GM19025 (cell line): Measurements from ENCODE around the gene ERFL.
"Not testable (repeated sequence)": the region's sequence is repeated elsewhere in the genome, so short reads cannot be mapped to it uniquely, and the experiment has no call there.

Experiments used
- ATAC-seq: cut with Tn5 transposase; IDR thresholded peaks from one replicate; pipeline ENCODE4 v1.9.1; 2021; ENCODE audit warnings: mild to moderate bottlenecking, low read depth, moderate library complexity; ENCODE audit not compliant: unreplicated experiment

The ERFL gene

GRCh38 chr19:41944336-41944735 is 16.1 kb upstream of the ERFL start:
- ATAC-seq, result no peak

- no peak for ATAC-seq
Observed at GRCh38 chr19:41941410-41942202, 13.4 kb upstream of the ERFL start.

GRCh38 chr19:41940731-41941409 is 12.6 kb upstream of the ERFL start:
- ATAC-seq, result no peak

DNA sequence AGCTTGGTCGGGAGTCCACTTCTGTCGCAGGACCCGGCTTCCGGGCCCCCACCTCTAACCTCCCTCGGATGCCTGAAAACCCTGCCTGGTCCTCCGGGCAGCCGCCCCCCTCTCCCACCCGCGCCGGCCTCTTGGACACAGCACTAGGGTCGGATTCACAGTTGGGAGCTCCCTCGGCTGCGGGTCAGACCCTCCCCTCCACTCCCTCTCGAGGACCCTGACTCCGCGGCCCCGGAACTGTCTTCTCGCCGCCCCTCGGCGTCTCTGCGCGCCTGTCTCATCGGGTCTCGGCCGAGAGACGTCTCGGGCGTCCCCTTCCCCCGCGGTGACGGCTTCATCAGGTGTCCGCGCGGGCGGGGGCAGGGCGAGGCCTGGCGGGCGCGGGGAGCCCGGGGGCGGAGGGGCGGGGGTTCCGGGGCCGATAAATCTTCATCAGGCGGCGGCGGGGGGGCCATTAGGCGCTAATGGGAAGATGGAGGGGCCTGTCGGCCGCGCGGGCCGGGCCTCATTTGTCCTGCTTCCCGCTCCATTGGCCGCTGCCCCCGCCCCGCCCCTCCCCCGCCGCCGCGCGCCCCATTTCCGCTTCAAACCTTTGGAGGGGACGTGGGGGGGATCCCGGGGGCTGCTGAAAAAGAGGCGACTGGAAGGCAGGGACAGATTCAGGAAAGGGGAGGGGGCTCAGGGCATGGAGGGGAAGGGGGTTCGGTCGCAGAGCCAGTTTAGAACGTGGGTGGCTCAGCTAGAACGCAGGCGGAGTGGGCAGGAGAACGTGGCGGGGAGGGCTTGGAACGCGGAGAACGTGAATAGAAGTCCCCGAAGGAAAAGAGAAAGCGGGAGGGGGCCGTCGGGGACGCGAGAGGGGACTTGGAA is 11.8 kb upstream of the ERFL start:
- no peak for ATAC-seq

DNA sequence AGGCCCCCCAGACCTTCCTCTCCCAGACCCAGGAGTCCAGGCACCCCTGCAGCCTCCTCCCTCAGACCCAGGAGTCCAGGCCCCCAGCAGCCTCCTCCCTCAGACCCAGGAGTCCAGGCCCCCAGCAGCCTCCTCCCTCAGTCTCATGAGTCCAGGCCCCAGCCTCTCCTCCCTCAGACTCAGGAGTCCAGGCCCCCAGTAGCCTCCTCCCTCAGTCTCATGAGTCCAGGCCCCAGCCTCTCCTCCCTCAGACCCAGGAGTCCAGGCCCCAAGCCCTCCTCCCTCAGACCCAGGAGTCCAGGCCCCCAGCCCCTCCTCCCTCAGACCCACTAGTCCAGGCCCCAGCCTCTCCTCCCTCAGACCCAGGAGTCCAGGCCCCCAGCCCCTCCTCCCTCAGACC is 11.0 kb upstream of the ERFL start:
- not testable (repeated sequence) for ATAC-seq

DNA sequence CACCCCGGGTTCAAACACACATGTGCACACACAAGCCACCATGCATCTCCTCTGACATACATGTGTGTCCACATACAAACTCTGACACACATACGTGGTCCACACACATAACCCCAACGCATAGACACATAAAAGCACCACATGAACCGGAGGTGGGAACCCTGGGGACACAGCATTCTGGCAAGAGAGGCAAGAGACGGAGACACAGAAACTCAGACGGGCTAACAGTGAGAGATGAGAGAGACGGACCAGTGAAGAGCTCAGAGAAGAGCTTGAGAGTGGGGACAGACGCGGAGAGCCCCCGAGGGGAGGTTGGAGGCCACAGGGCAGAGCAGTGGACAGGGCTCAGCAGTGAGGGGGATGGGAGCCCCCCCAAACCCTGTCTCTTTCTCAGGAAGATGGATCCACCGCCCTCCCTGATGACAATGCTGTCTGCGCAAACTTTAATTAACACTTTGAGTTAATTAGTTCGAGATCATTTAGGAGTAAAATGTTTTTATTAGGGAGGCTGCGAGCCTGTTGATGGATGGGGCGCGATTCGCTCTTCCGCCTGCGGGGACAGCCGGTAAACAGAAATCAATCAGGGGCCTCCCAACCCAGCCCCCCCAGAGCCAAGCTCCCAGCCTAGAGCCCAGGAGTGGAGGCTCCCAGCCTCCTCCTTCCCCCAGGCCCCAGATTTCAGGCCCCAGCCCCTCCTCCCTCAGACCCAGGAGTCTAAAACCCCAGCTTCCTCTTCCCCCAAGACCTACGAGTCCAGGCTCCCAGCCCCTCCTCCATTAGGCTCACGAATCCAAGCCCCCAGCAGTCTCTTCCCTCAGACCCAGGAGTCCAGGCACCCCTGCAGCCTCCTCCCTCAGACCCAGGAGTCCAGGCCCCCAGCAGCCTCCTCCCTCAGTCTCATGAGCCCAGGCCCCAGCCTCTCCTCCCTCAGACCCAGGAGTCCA is 9.5 kb upstream of the ERFL start:
- no peak for ATAC-seq

DNA sequence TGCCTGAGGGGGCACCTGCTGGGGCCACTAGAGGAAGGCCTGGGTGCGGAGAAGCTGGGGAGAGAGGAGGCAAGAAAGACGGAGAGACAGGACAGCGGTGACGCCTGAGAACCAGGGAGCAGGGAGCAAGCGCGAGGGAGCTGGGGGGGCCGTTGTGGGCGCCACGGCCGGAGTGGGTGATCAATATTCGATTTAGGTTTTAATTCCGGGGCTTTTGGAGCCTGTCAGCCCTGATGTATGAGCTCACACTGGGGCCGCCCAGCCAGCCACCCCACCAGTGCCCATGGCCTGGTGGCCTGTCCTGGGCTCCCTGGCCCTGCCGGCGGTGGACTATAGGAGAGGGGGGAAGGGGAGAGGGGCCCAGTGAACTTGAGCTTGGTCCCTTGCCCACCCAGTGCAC is 8.7 kb upstream of the ERFL start:
- no peak for ATAC-seq

GRCh38 chr19:41936416-41936850 is 8.2 kb upstream of the ERFL start:
- ATAC-seq, result no peak

- no peak for ATAC-seq
Observed at GRCh38 chr19:41935760-41936415, 7.6 kb upstream of the ERFL start.

DNA sequence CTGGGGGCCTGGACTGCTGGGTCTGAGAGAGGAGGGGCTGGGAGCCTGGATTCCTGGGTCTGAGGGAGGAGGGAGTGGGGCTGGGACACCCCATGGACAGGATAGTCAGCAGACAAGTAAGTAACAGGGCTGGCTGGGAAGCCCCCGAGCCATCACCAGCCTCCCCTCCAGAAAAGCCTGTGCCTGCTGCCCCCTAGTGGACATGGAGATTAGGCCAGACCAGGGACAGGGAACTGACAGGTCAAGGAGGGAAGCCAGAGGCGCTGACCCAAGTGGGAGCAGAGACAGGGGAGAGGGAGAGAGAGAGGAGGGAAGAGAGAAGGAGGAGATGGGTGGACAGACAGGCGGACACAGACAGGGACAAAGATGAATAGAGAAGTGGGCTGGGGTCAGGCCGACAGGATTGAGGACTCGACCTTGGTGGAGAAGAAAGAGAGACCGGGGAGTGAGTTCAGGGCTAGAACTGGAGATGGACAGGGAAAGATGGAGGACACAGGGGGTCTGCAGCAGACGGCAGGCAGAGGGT is 6.7 kb upstream of the ERFL start:
- ATAC-seq, result no peak

DNA sequence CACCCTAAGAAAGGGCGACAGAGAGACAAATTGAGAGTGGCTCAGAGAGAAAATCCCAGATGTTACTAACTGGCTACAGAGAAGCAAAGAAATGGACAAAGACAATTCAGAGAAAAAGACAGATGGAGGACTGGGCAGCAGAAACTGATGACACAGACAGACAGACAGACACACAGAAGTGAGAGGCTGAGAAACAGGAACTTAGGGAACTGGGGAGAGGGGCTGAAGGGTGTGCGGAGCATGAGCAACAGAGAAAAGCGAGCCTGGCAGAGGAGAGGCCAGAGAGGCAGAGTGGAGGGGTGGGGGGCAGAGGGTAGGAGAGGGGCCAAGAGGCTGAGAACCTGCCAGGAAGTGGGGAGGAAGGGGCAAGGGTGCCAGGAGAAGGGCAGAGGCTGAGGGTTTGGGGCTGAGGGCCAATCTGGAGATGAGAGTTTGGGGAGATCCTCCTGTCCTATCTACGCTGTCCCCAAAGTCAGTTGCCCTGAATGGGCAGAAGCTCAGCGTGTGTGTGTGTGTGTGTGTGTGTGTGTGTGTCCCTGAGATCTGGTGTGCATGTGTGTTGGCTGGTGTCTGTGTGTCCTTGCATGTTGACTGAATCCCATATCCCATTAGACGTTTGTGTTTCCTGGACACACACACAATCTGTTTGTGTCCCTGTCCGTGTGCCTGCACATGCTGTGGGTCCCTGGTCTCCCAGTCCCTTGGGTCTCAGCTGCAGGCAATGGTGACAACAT is 5.6 kb upstream of the ERFL start:
- no peak for ATAC-seq

- ATAC-seq, result no peak
Observed at GRCh38 chr19:41932720-41933332, 4.6 kb upstream of the ERFL start.

GRCh38 chr19:41932259-41932719 is 4.0 kb upstream of the ERFL start:
- ATAC-seq, result no peak

- no peak for ATAC-seq
Observed at GRCh38 chr19:41930926-41931592, 2.8 kb upstream of the ERFL start.

- ATAC-seq, result no peak
Observed at GRCh38 chr19:41930322-41930722, 2.1 kb upstream of the ERFL start.

DNA sequence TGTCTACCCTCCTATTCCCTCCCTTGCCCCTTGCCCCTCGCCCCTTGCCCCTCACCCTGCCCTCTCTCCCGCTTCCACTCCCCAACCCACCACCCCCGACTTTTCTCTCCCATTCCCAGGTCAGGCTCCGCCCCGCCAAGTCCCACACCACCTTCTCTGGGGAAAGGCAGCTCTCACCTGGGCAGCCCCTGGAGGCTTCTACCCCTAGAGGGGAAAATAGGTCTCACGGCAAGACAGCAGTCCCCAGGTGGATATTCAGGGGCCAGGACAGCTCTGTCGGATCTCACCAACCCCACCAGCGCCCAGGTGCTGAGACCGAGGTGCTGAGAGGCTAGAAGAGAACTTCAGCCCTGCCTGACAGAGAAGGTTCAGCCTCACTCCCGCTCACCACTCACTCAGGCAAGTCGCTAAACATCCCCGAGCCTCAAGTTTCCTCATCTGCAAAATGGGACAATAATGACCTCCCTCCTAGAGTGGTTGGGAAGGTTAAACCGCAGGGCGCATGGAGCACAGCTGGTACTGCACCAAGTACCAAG is 1.4 kb upstream of the ERFL start:
- ATAC-seq, result no peak
